NCI-H187 treated with DMSO at 0.1 percent for 48 hours (cell line): ENCODE data around the gene GJB2.
"Not testable (repeated sequence)": the region's sequence is repeated elsewhere in the genome, so short reads cannot be mapped to it uniquely, and the experiment has no call there.

ENCODE experiments used
- DNase-seq: peaks from one replicate; lab custom pipeline; 2025; lab: John Stamatoyannopoulos, UW

GJB2 gene

GRCh38 chr13:20165417-20166257 lies 27.1 kb downstream of the GJB2 start:
- no peak for DNase-seq

GRCh38 chr13:20161951-20162300 lies 30.8 kb downstream of the GJB2 start:
- no peak for DNase-seq

DNA sequence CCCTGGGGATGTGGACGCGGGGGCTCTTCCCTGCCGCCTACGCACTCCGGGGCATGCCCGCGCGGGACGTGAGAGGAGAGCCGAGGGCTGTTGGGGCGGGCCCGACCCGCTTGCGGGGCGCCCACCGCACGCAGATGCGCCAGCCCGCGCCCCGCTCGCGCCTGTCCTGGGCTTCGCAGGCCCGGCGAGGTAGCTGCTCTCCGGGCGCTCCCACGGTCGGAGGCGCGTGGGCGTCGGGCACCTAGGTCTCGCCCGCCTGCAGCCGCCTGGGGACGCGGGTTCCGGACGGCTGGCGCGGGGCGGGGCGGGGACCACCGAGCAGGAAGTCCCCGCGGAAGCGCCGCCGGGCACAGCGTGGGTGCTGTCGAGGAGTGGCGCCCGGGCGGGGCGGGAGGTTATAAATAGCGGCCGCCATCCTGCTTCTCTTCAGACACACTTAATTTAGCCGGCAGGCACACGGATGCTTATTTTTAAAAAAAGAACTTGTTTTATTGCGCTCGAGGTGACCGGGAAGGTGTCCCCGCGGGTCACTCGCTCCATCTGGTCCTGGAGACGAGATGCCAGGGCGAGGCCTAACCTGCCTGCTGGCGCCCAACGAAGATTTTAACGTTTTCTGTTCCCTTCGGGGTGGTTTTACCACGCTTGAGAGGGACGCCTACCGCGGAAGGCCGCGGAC lies 31.3 kb downstream of the GJB2 start:
- DNase-seq: no peak

GRCh38 chr13:20160306-20161274 lies 32.1 kb downstream of the GJB2 start, which contains the start of gene GJA3:
GJA3 (minus strand) TSS chr13:20161052; CDS start chr13:20143288, 17,764 bp downstream.
- DNase-seq: no peak

- DNase-seq: no peak
These were observed 33.0 kb downstream of the GJB2 start for GRCh38 chr13:20159646-20160305.

DNA sequence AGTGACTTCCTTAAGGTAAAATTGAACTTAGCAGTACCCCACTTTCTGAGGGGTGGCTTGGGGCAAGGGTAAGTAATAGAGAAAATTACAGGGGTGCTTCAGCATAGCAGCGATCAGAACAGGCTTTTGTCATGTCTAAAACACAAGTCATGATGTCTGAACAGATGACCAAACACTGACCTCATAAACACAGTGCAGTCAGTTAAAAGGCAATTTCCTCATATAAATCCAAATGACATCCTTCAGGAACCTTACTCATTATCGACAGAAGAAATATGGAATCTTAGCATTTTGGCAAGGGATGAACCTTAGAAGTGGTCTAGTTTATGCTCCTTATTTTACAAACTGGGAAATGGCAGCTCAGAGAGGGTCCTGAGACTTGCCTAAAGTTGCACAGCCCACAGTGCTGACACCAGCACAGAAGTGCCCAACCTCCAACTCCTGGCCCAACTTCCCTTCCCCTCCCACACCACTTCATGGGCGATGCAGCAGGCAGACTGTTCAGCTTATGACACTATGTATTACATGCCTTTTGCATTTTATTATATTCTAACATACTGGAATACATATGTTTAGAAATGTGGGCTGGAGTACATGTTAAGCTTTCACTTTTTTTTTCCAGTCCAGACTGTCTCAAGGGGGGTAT lies 35.5 kb downstream of the GJB2 start:
- DNase-seq: no peak

GRCh38 chr13:20156702-20157101 lies 36.0 kb downstream of the GJB2 start:
- no peak for DNase-seq

- DNase-seq: not testable (repeated sequence)
These were observed 39.4 kb downstream of the GJB2 start for GRCh38 chr13:20153290-20153689.

DNA sequence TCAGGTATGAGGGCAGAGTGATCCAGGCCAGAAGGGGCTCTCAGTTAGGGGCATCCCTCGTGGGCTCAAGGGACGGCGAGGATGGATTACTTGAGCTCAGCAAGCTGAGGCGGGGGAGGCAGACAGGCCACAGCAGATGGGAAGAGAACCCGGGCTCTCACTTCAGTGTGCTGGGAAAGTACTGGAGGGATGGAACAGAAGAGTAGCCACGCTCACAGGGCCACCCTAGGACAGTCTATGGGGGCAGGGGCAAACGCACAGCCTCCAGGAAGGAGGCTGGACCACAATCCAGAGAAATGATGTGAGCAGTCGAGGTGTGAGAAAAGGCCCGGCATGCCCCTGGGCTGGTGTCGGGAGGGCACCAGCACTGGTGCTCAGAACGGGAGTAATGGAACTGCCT lies 41.1 kb downstream of the GJB2 start:
- no peak for DNase-seq

GRCh38 chr13:20151016-20151415 lies 41.7 kb downstream of the GJB2 start:
- DNase-seq: no peak

- no peak for DNase-seq
These were observed 42.2 kb downstream of the GJB2 start for GRCh38 chr13:20150561-20150960.

- no peak for DNase-seq
These were observed 43.0 kb downstream of the GJB2 start for GRCh38 chr13:20149762-20150161.

GRCh38 chr13:20148501-20149183 lies 44.1 kb downstream of the GJB2 start:
- DNase-seq: no peak

GRCh38 chr13:20146381-20146780 lies 46.4 kb downstream of the GJB2 start:
- DNase-seq: no peak

- no peak for DNase-seq
These were observed 47.2 kb downstream of the GJB2 start for GRCh38 chr13:20145521-20145920.

- no peak for DNase-seq
These were observed 48.4 kb downstream of the GJB2 start for GRCh38 chr13:20144141-20144850.

GRCh38 chr13:20142927-20143480 lies 49.7 kb downstream of the GJB2 start:
- DNase-seq: no peak

GRCh38 chr13:20142023-20142926 lies 50.5 kb downstream of the GJB2 start:
- no peak for DNase-seq
